Measurements from ENCODE around the gene RXRB.

DNA sequence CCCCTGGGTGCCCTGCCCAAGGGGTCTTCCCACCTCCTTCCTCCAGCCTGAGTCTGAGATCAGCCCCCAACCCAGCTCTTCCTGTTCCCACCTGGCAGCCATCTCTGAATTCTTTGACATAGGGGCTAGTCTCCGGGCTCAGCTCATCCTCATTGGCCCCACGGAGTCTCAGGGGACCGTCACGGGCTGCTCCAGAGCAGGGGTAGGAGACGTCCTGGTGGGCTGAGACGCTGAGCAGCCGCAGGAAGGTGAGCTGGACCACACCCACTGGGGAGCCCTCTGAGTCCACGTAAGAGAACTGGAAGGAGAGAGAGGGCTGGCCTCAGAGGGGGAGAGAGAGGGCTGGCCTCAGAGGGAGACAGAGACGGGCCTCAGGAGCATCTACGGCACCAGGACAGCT lies 36.3 kb downstream of the RXRB start:
- TF ChIP-seq ARNTL (CRISPR knock-in tag; IDR thresholded peaks at IDR 0.05; ENCODE audit: borderline replicate concordance, low read depth), result no peak
- no peak for TF ChIP-seq ZNF8 (CRISPR knock-in tag; IDR thresholded peaks at IDR 0.05)
- no peak for TF ChIP-seq CSDC2 (CRISPR knock-in tag; IDR thresholded peaks at IDR 0.05)
- no peak for TF ChIP-seq CREB5 (CRISPR knock-in tag; IDR thresholded peaks at IDR 0.05; ENCODE audit: low read depth)
- no peak for TF ChIP-seq ISL1 (CRISPR knock-in tag; IDR thresholded peaks at IDR 0.05)
- TF ChIP-seq ZFP3 (CRISPR knock-in tag; IDR thresholded peaks at IDR 0.05), result no peak
- TF ChIP-seq PPARA (CRISPR knock-in tag; IDR thresholded peaks at IDR 0.05; ENCODE audit: borderline replicate concordance), result no peak
- TF ChIP-seq PATZ1 (CRISPR knock-in tag; IDR thresholded peaks at IDR 0.05; ENCODE audit: borderline replicate concordance), result no peak
- no peak for TF ChIP-seq RARB (CRISPR knock-in tag; IDR thresholded peaks at IDR 0.05)
- no peak for TF ChIP-seq ZFP30 (CRISPR knock-in tag; IDR thresholded peaks at IDR 0.05)
- TF ChIP-seq POU6F1 (CRISPR knock-in tag; IDR thresholded peaks at IDR 0.05; ENCODE audit: borderline replicate concordance, low read depth), result no peak
- TF ChIP-seq, protein P1, sequence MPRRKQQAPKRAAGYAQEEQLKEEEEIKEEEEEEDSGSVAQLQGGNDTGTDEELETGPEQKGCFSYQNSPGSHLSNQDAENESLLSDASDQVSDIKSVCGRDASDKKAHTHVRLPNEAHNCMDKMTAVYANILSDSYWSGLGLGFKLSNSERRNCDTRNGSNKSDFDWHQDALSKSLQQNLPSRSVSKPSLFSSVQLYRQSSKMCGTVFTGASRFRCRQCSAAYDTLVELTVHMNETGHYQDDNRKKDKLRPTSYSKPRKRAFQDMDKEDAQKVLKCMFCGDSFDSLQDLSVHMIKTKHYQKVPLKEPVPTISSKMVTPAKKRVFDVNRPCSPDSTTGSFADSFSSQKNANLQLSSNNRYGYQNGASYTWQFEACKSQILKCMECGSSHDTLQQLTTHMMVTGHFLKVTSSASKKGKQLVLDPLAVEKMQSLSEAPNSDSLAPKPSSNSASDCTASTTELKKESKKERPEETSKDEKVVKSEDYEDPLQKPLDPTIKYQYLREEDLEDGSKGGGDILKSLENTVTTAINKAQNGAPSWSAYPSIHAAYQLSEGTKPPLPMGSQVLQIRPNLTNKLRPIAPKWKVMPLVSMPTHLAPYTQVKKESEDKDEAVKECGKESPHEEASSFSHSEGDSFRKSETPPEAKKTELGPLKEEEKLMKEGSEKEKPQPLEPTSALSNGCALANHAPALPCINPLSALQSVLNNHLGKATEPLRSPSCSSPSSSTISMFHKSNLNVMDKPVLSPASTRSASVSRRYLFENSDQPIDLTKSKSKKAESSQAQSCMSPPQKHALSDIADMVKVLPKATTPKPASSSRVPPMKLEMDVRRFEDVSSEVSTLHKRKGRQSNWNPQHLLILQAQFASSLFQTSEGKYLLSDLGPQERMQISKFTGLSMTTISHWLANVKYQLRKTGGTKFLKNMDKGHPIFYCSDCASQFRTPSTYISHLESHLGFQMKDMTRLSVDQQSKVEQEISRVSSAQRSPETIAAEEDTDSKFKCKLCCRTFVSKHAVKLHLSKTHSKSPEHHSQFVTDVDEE (CRISPR knock-in tag; IDR thresholded peaks at IDR 0.05), result no peak

Data from SK-N-SH treated with all-trans-retinoic acid at 6 μM for 48 hours (cell line).